A549 (cell line): ENCODE data around the gene B3GALNT2. TPM values are rescaled to one million over a fixed set of nuclear protein-coding genes. Genes with fewer than 3 reads are reported as not detected.

ENCODE experiments used
- ATAC-seq, 2 experiments: fragments of 200-7000 bp in 1 of 2; fragments of >200 bp in 1 of 2; cut with Nextera tagmentation in 1 of 2; cut with Tn5 transposase in 1 of 2; 3 replicates each; pipeline versions ENCODE4 v1.8.0 to v1.9.1; 2018 to 2020; ENCODE audit warnings: mild to moderate bottlenecking in 1 of 2, moderate library complexity in 1 of 2
- CTCF ChIA-PET: fragments of 300-600 bp; sonication (Branson Sonifier 250); formaldehyde crosslinking; extraction: SDS; loops from one replicate; lab custom pipeline; 2021; ENCODE audit warnings: antibody characterized with exemption, inconsistent platforms; lab: Yijun Ruan, JAX
- POLR2A ChIA-PET: fragments of 350-600 bp; formaldehyde crosslinking; extraction: SDS; loops from one replicate; lab custom pipeline; 2021; ENCODE audit warnings: antibody characterized with exemption, inconsistent platforms; lab: Yijun Ruan, JAX
- DNase-seq, 2 experiments: peaks; one replicate each; pipeline versions ENCODE4 v3.0.0 to v3.0.0-alpha.2; 2011 to 2016; ENCODE audit warnings: low read depth in 1 of 2, low spot score in 1 of 2
- FAIRE-seq: peaks from 2 replicates; lab custom pipeline; 2011; peaks lifted over from hg19 to GRCh38; lab: Jason Lieb, UNC
- H3K27ac ChIP-seq, 2 experiments: fragments of >200 bp; sonication (Bioruptor Twin); formaldehyde crosslinking; 3 replicates each; pipeline ENCODE4 v1.5.1; 2016 to 2017
- H3K4me1 ChIP-seq: fragments of >200 bp; sonication (Bioruptor Twin); formaldehyde crosslinking; 3 replicates; pipeline ENCODE4 v1.6.1; 2016
- H3K4me2 ChIP-seq: fragments of >200 bp; sonication (Bioruptor Twin); formaldehyde crosslinking; 3 replicates; pipeline ENCODE4 v1.6.1; 2016
- H3K4me3 ChIP-seq: fragments of >200 bp; sonication (Bioruptor Twin); formaldehyde crosslinking; 3 replicates; pipeline ENCODE4 v1.5.1; 2016
- H3K9me3 ChIP-seq: fragments of >200 bp; sonication (Bioruptor Twin); formaldehyde crosslinking; 3 replicates; pipeline ENCODE4 v1.6.1; 2016
- BHLHE40 ChIP-seq: IDR thresholded peaks from 2 replicates; pipeline ENCODE4 v1.6.1; 2012; ENCODE audit warnings: low read depth, low read length, inconsistent platforms
- CEBPB ChIP-seq, 2 experiments: fragments of >200 bp in 1 of 2; sonication (Bioruptor Twin) in 1 of 2; formaldehyde crosslinking in 1 of 2; IDR thresholded peaks; 2 replicates each; pipeline ENCODE4 v1.6.1; 2012 to 2016
- CHD4 ChIP-seq: fragments of 200-600 bp; sonication (generic); IDR thresholded peaks from 2 replicates; pipeline ENCODE4 v1.6.1; 2016; ENCODE audit warnings: antibody characterized with exemption, mild to moderate bottlenecking, borderline replicate concordance
- EHMT2 ChIP-seq: fragments of 200-600 bp; sonication (generic); IDR thresholded peaks from 2 replicates; pipeline ENCODE4 v1.6.1; 2016; ENCODE audit warnings: antibody characterized with exemption, low read depth, mild to moderate bottlenecking, moderate library complexity
- FOSB ChIP-seq: fragments of 250-450 bp; sonication (Bioruptor Pico); IDR thresholded peaks from 2 replicates; pipeline ENCODE4 v1.5.0; 2020; ENCODE audit warnings: mild to moderate bottlenecking, moderate library complexity
- GATA3 ChIP-seq: IDR thresholded peaks from 2 replicates; pipeline ENCODE4 v1.6.1; 2012; ENCODE audit warnings: borderline replicate concordance
- HEYL ChIP-seq: fragments of 250-450 bp; sonication (Bioruptor Pico); IDR thresholded peaks from 2 replicates; pipeline ENCODE4 v1.8.0; 2021; ENCODE audit warnings: mild to moderate bottlenecking, moderate library complexity
- HOXB13 ChIP-seq: fragments of 250-450 bp; sonication (Bioruptor Pico); IDR thresholded peaks from 2 replicates; pipeline ENCODE4 v1.5.0; 2020; ENCODE audit warnings: low read depth, mild to moderate bottlenecking, moderate library complexity
- JUN ChIP-seq, 2 experiments: fragments of >200 bp; sonication (Bioruptor Twin); formaldehyde crosslinking; IDR thresholded peaks; 2 replicates in 1 of 2; 3 replicates in 1 of 2; pipeline ENCODE4 v1.6.1; 2016 to 2017
- RARB ChIP-seq: fragments of 250-450 bp; sonication (Bioruptor Pico); IDR thresholded peaks from 2 replicates; pipeline ENCODE4 v1.8.0; 2021; ENCODE audit warnings: mild to moderate bottlenecking, moderate library complexity
- RCOR1 ChIP-seq: fragments of 150-350 bp; IDR thresholded peaks from 2 replicates; pipeline ENCODE4 v1.6.1; 2014; ENCODE audit warnings: antibody characterized with exemption, low read length, low read depth
- SMC3 ChIP-seq: fragments of >200 bp; sonication (Bioruptor Twin); formaldehyde crosslinking; IDR thresholded peaks from 3 replicates; pipeline ENCODE4 v1.6.1; 2018; ENCODE audit warnings: inconsistent platforms
- SREBF2 ChIP-seq: fragments of 450-650 bp; IDR thresholded peaks from 2 replicates; pipeline ENCODE4 v1.6.1; 2014; ENCODE audit warnings: mild to moderate bottlenecking, moderate library complexity
- TFCP2L1 ChIP-seq: fragments of 250-450 bp; sonication (Bioruptor Pico); IDR thresholded peaks from 2 replicates; pipeline ENCODE4 v1.5.0; 2021; ENCODE audit warnings: mild to moderate bottlenecking
- TP53 ChIP-seq: fragments of 250-450 bp; sonication (Bioruptor Pico); IDR thresholded peaks from 2 replicates; pipeline ENCODE4 v1.5.0; 2021; ENCODE audit warnings: mild to moderate bottlenecking, moderate library complexity
- ZC3H11A ChIP-seq: fragments of 450-650 bp; IDR thresholded peaks from 2 replicates; pipeline ENCODE4 v1.6.1; 2014; ENCODE audit warnings: antibody characterized with exemption, mild to moderate bottlenecking
- ZSCAN20 ChIP-seq: fragments of 250-450 bp; sonication (Bioruptor Pico); IDR thresholded peaks from 2 replicates; pipeline ENCODE4 v1.8.0; 2022; ENCODE audit warnings: mild to moderate bottlenecking, moderate library complexity
- WGBS: methylation state at CpG from one replicate; pipeline ENCODE4 v1.1.6; 2017; ENCODE audit errors: missing lambda C conversion rate; 5-methylcytosine and 5-hydroxymethylcytosine counted together
- polyA plus RNA-seq, 4 experiments: library from polyadenylated mRNA; depleted of rRNA in 3 of 4; stranded (reverse); fragments of >200 nt; fragmentation: RNase III in 1 of 4; extraction: RNeasy Plus Mini Kit Qiagen cat#74134 plus additional on column Dnase treatment in 1 of 4; gene quantifications; 2 replicates in 3 of 4; 3 replicates in 1 of 4; pipeline ENCODE4 v1.2.3, GENCODE V29; 2011 to 2017
- TF ChIP-seq, protein P1 (sequence below): IDR thresholded peaks from 2 replicates; pipeline ENCODE4 v1.6.1; 2012
- TF ChIP-seq, protein P2 (sequence below): fragments of >200 bp; sonication (Bioruptor Twin); formaldehyde crosslinking; IDR thresholded peaks from 2 replicates; pipeline ENCODE4 v1.6.1; 2016
- TF ChIP-seq, protein P3 (sequence below): IDR thresholded peaks from 2 replicates; pipeline ENCODE4 v1.6.1; 2012; ENCODE audit warnings: low read depth, borderline replicate concordance
- TF ChIP-seq, protein P4 (sequence below): IDR thresholded peaks from 2 replicates; pipeline ENCODE4 v1.6.1; 2012
- TF ChIP-seq, protein P5 (sequence below): fragments of 450-650 bp; IDR thresholded peaks from 2 replicates; pipeline ENCODE4 v1.6.1; 2014; ENCODE audit warnings: antibody characterized with exemption
- TF ChIP-seq, protein P6 (sequence below): fragments of >200 bp; sonication (Bioruptor Twin); formaldehyde crosslinking; IDR thresholded peaks from 3 replicates; pipeline ENCODE4 v1.6.1; 2016
- TF ChIP-seq, protein P7 (sequence below): fragments of 200-600 bp; sonication (generic); IDR thresholded peaks from 2 replicates; pipeline ENCODE4 v1.6.1; 2016; ENCODE audit warnings: antibody characterized with exemption, mild to moderate bottlenecking, moderate library complexity
- TF ChIP-seq, protein P8 (sequence below): fragments of 150-350 bp; IDR thresholded peaks from 2 replicates; pipeline ENCODE4 v1.6.1; 2014; ENCODE audit warnings: low read depth, mild to moderate bottlenecking, low read length

The B3GALNT2 gene
- polyA plus RNA-seq, 2 of the 4 experiments (the other 2 are of a cell fraction), result 17.3 to 39.6 TPM

DNA sequence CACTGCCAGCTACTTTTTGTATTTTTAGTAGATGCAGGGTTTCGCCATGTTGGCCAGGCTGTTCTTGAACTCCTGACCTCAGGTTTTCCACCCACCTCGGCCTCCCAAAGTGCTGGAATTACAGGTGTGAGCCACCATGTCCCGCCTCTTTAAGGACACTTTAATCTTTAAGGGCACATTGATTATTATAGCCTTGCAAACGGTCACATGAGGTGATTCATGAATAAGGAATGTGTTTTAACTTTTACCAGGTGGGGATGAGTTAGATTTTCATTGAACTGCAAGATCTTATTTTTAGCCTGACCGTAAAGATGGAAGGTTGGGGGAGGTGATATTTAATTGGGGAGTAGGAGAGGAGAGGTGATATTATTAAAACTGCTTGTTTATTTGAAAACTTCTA lies 75.1 kb downstream of the B3GALNT2 start:
- no peak for DNase-seq
- Histone ChIP-seq H3K4me1 (peaks cover 4% of the 10 kb centered on the region; the same call in 2 of the 3 replicates), H3K27ac (no peak overlapping the region), H3K4me3 (no peak overlapping the region), H3K4me2 (no peak overlapping the region), H3K9me3 (no peaks in the 10 kb centered on the region)
- FAIRE-seq, result no peak
- WGBS, result 74% methylated on average over 5 of the region's 5 CpGs
- CTCF ChIA-PET, result interaction anchor here (5.8 kb wide), 1 partner anchor 13 kb away, joined by 29 read pairs; no protein-coding TSS in a partner anchor
- no peak for ATAC-seq
- POLR2A ChIA-PET, result no interaction called here
- no peak for TF ChIP-seq JUN (IDR thresholded peaks at IDR 0.05)
- TF ChIP-seq, protein P1, sequence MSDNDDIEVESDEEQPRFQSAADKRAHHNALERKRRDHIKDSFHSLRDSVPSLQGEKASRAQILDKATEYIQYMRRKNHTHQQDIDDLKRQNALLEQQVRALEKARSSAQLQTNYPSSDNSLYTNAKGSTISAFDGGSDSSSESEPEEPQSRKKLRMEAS, result no peak
- no peak for TF ChIP-seq EHMT2
- TF ChIP-seq, protein P2, sequence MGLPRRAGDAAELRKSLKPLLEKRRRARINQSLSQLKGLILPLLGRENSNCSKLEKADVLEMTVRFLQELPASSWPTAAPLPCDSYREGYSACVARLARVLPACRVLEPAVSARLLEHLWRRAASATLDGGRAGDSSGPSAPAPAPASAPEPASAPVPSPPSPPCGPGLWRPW, result no peak
- TF ChIP-seq ZC3H11A, result no peak
- no peak for TF ChIP-seq GATA3
- TF ChIP-seq ZSCAN20, result no peak
- no peak for TF ChIP-seq FOSB (CRISPR knock-in tag)
- TF ChIP-seq, protein P3, sequence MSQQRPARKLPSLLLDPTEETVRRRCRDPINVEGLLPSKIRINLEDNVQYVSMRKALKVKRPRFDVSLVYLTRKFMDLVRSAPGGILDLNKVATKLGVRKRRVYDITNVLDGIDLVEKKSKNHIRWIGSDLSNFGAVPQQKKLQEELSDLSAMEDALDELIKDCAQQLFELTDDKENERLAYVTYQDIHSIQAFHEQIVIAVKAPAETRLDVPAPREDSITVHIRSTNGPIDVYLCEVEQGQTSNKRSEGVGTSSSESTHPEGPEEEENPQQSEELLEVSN, result no peak
- TF ChIP-seq, protein P4, sequence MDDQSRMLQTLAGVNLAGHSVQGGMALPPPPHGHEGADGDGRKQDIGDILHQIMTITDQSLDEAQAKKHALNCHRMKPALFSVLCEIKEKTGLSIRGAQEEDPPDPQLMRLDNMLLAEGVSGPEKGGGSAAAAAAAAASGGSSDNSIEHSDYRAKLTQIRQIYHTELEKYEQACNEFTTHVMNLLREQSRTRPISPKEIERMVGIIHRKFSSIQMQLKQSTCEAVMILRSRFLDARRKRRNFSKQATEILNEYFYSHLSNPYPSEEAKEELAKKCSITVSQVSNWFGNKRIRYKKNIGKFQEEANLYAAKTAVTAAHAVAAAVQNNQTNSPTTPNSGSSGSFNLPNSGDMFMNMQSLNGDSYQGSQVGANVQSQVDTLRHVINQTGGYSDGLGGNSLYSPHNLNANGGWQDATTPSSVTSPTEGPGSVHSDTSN, result no peak
- no peak for TF ChIP-seq CEBPB (IDR thresholded peaks at IDR 0.05)
- no peak for TF ChIP-seq BHLHE40
- TF ChIP-seq, protein P5, sequence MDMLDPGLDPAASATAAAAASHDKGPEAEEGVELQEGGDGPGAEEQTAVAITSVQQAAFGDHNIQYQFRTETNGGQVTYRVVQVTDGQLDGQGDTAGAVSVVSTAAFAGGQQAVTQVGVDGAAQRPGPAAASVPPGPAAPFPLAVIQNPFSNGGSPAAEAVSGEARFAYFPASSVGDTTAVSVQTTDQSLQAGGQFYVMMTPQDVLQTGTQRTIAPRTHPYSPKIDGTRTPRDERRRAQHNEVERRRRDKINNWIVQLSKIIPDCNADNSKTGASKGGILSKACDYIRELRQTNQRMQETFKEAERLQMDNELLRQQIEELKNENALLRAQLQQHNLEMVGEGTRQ, result no peak
- TF ChIP-seq TFCP2L1 (CRISPR knock-in tag), result no peak
- TF ChIP-seq RCOR1, result no peak
- no peak for TF ChIP-seq HOXB13

DNA sequence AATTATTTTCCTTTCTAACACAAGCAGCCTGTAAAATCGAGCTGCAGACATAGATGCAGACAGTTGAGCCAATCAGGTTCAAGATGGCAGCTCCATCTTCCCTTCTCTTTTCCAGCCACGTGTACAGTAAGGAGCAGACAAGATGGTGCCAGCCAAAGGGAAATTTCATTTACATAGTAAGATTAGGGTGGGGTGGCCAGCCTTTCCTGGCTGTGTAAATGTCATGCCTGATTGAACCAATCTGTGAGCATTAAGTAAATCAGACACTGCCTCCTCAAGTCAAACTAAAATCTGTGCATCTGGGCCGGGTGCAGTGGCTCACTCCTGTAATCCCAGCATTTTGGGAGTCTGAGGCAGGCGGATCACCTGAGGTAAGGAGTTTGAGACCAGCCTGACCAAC lies 76.8 kb downstream of the B3GALNT2 start:
- ATAC-seq (no peak), FAIRE-seq (no peak)
- 80% methylated on average over 4 of the region's 4 CpGs for WGBS

DNA sequence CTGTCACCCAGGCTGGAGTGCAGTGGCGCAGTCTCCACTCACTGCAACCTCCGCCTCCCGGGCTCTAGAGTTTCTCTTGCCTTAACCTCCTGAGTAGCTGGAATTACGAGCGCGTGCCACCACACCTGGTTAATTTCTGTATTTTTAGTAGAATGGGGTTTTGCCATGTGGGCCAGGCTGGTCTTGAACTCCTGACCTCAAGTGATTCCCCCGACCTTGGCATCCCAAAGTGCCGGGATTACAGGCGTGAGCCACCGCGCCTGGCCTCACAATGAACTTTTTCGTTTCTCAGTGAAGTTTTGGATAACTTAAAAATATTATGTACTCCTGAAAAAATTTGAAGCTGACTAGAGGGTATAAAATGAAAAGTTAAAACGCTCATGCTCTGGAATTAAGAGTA lies 77.6 kb downstream of the B3GALNT2 start:
- Histone ChIP-seq H3K4me3 (no peak overlapping the region), H3K4me1 (peaks cover 4% of the 10 kb centered on the region; the same call in 2 of the 3 replicates), H3K9me3 (no peaks in the 10 kb centered on the region), H3K4me2 (no peak overlapping the region), H3K27ac (no peak overlapping the region)
- ATAC-seq, result no peak
- POLR2A ChIA-PET, result no interaction called here
- DNase-seq, result no peak
- WGBS, result 91% methylated on average over 13 of the region's 13 CpGs
- no peak for FAIRE-seq
- CTCF ChIA-PET, result interaction anchor here (5.8 kb wide), 1 partner anchor 10 kb away, joined by 29 read pairs; no protein-coding TSS in a partner anchor
- TF ChIP-seq TFCP2L1 (CRISPR knock-in tag) (no peak), BHLHE40 (no peak), JUN (IDR thresholded peaks at IDR 0.05) (no peak), CHD4 (no peak), SMC3 (no peak), SREBF2 (no peak), CEBPB (IDR thresholded peaks at IDR 0.05) (no peak), RARB (CRISPR knock-in tag) (no peak), ZSCAN20 (no peak), EHMT2 (no peak)
- TF ChIP-seq, protein P6, sequence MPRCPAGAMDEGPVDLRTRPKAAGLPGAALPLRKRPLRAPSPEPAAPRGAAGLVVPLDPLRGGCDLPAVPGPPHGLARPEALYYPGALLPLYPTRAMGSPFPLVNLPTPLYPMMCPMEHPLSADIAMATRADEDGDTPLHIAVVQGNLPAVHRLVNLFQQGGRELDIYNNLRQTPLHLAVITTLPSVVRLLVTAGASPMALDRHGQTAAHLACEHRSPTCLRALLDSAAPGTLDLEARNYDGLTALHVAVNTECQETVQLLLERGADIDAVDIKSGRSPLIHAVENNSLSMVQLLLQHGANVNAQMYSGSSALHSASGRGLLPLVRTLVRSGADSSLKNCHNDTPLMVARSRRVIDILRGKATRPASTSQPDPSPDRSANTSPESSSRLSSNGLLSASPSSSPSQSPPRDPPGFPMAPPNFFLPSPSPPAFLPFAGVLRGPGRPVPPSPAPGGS, result no peak
- TF ChIP-seq, protein P1, result no peak
- TF ChIP-seq, protein P7, sequence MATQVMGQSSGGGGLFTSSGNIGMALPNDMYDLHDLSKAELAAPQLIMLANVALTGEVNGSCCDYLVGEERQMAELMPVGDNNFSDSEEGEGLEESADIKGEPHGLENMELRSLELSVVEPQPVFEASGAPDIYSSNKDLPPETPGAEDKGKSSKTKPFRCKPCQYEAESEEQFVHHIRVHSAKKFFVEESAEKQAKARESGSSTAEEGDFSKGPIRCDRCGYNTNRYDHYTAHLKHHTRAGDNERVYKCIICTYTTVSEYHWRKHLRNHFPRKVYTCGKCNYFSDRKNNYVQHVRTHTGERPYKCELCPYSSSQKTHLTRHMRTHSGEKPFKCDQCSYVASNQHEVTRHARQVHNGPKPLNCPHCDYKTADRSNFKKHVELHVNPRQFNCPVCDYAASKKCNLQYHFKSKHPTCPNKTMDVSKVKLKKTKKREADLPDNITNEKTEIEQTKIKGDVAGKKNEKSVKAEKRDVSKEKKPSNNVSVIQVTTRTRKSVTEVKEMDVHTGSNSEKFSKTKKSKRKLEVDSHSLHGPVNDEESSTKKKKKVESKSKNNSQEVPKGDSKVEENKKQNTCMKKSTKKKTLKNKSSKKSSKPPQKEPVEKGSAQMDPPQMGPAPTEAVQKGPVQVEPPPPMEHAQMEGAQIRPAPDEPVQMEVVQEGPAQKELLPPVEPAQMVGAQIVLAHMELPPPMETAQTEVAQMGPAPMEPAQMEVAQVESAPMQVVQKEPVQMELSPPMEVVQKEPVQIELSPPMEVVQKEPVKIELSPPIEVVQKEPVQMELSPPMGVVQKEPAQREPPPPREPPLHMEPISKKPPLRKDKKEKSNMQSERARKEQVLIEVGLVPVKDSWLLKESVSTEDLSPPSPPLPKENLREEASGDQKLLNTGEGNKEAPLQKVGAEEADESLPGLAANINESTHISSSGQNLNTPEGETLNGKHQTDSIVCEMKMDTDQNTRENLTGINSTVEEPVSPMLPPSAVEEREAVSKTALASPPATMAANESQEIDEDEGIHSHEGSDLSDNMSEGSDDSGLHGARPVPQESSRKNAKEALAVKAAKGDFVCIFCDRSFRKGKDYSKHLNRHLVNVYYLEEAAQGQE, result no peak
- TF ChIP-seq, protein P8, sequence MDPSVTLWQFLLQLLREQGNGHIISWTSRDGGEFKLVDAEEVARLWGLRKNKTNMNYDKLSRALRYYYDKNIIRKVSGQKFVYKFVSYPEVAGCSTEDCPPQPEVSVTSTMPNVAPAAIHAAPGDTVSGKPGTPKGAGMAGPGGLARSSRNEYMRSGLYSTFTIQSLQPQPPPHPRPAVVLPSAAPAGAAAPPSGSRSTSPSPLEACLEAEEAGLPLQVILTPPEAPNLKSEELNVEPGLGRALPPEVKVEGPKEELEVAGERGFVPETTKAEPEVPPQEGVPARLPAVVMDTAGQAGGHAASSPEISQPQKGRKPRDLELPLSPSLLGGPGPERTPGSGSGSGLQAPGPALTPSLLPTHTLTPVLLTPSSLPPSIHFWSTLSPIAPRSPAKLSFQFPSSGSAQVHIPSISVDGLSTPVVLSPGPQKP, result no peak

More for the DNA sequence above, 76.8 kb downstream of the B3GALNT2 start:
- Histone ChIP-seq H3K4me2 (no peak overlapping the region), H3K4me1 (peaks cover 4% of the 10 kb centered on the region; the same call in 2 of the 3 replicates), H3K9me3 (no peaks in the 10 kb centered on the region), H3K27ac (no peak overlapping the region), H3K4me3 (no peak overlapping the region)
- CTCF ChIA-PET, result interaction anchor here (5.8 kb wide), 1 partner anchor 11 kb away, joined by 29 read pairs; no protein-coding TSS in a partner anchor
- DNase-seq, result no peak
- POLR2A ChIA-PET, result no interaction called here
- no peak for TF ChIP-seq HEYL (CRISPR knock-in tag)
- no peak for TF ChIP-seq TP53 (CRISPR knock-in tag)
- TF ChIP-seq, all 56 proteins: peak for 0
